Liver (tissue), 9 donors: ENCODE data around the gene IPP. TPM values are rescaled to one million over a fixed set of nuclear protein-coding genes. Genes with fewer than 3 reads are reported as not detected.

Source experiments
- DNase-seq: peaks from one replicate; pipeline ENCODE4 v3.0.0-alpha.2; 2017; ENCODE audit warnings: low spot score
- H3K27ac ChIP-seq, 2 donors: one replicate each; pipeline ENCODE4 v1.7.0; 2013; ENCODE audit warnings: inconsistent platforms in 2 of 2, low read length in 2 of 2, control low read depth in 1 of 2, low read depth in 1 of 2, mild to moderate bottlenecking in 1 of 2
- H3K27me3 ChIP-seq, 4 donors: one replicate each; pipeline versions ENCODE4 v1.6.1 to v1.7.0; 2013; ENCODE audit warnings: low read length in 3 of 4, inconsistent platforms in 1 of 4, mild to moderate bottlenecking in 1 of 4, moderate library complexity in 1 of 4; ENCODE audit not compliant: control insufficient read depth in 4 of 4, insufficient read depth in 4 of 4
- H3K36me3 ChIP-seq, 4 donors: one replicate each; pipeline versions ENCODE4 v1.6.1 to v1.7.0; 2013; ENCODE audit warnings: low read length in 3 of 4, mild to moderate bottlenecking in 3 of 4, low read depth in 1 of 4, moderate library complexity in 1 of 4; ENCODE audit not compliant: control insufficient read depth in 4 of 4, insufficient read depth in 3 of 4
- H3K4me1 ChIP-seq, 4 donors: one replicate each; pipeline versions ENCODE4 v1.6.1 to v1.7.0; 2013; ENCODE audit warnings: low read length in 3 of 4, mild to moderate bottlenecking in 3 of 4, moderate library complexity in 1 of 4; ENCODE audit not compliant: control insufficient read depth in 4 of 4, insufficient read depth in 4 of 4
- H3K4me3 ChIP-seq, 3 donors: one replicate each; pipeline versions ENCODE4 v1.6.1 to v1.7.0; 2013; ENCODE audit warnings: low read length in 3 of 3, control low read depth in 1 of 3, low read depth in 1 of 3, mild to moderate bottlenecking in 1 of 3
- H3K9ac ChIP-seq, 2 donors: one replicate each; pipeline ENCODE4 v1.7.0; 2013; ENCODE audit warnings: low read length in 2 of 2, mild to moderate bottlenecking in 2 of 2, moderate library complexity in 2 of 2, control low read depth in 1 of 2, low read depth in 1 of 2
- H3K9me3 ChIP-seq, 4 donors: one replicate each; pipeline versions ENCODE4 v1.6.1 to v1.7.0; 2013; ENCODE audit warnings: low read length in 3 of 4; ENCODE audit not compliant: control insufficient read depth in 4 of 4
- EGR1 ChIP-seq, 2 donors: IDR thresholded peaks; 2 replicates each; pipeline ENCODE4 v1.6.1; 2016 to 2018; ENCODE audit warnings: antibody characterized with exemption in 2 of 2, low read depth in 2 of 2
- FOXA1 ChIP-seq: IDR thresholded peaks from 2 replicates; pipeline ENCODE4 v1.6.1; 2016; ENCODE audit warnings: antibody characterized with exemption
- FOXA2 ChIP-seq: IDR thresholded peaks from 2 replicates; pipeline ENCODE4 v1.6.1; 2016; ENCODE audit warnings: antibody characterized with exemption
- GABPA ChIP-seq, 2 donors: IDR thresholded peaks in 1 of 2; conservative IDR thresholded peaks in 1 of 2; 2 replicates each; pipeline ENCODE4 v1.6.1; 2016; ENCODE audit warnings: antibody characterized with exemption in 2 of 2, mild to moderate bottlenecking in 1 of 2, moderate library complexity in 1 of 2
- HNF4A ChIP-seq, 2 donors: conservative IDR thresholded peaks; 2 replicates each; pipeline ENCODE4 v1.6.1; 2016; ENCODE audit warnings: antibody characterized with exemption in 2 of 2, mild to moderate bottlenecking in 2 of 2
- HNF4G ChIP-seq: IDR thresholded peaks from 2 replicates; pipeline ENCODE4 v1.6.1; 2016; ENCODE audit warnings: antibody characterized with exemption
- JUND ChIP-seq, 2 donors: IDR thresholded peaks; 2 replicates each; pipeline ENCODE4 v1.6.1; 2016; ENCODE audit warnings: antibody characterized with exemption in 2 of 2
- NR2F2 ChIP-seq: IDR thresholded peaks from 2 replicates; pipeline ENCODE4 v1.6.1; 2016; ENCODE audit warnings: antibody characterized with exemption
- RAD21 ChIP-seq, 2 donors: IDR thresholded peaks; 2 replicates each; pipeline ENCODE4 v1.6.1; 2016; ENCODE audit warnings: antibody characterized with exemption in 2 of 2, mild to moderate bottlenecking in 2 of 2
- RXRA ChIP-seq, 2 donors: IDR thresholded peaks; 2 replicates each; pipeline ENCODE4 v1.6.1; 2017 to 2018; ENCODE audit warnings: antibody characterized with exemption in 2 of 2, mild to moderate bottlenecking in 1 of 2
- SP1 ChIP-seq: IDR thresholded peaks from 2 replicates; pipeline ENCODE4 v1.6.1; 2018; ENCODE audit warnings: antibody characterized with exemption, mild to moderate bottlenecking
- TAF1 ChIP-seq: conservative IDR thresholded peaks from 2 replicates; pipeline ENCODE4 v1.6.1; 2016; ENCODE audit warnings: antibody characterized with exemption, mild to moderate bottlenecking
- YY1 ChIP-seq: IDR thresholded peaks from 2 replicates; pipeline ENCODE4 v1.6.1; 2016; ENCODE audit warnings: antibody characterized with exemption, mild to moderate bottlenecking
- WGBS: extraction: QIAGEN DNeasy Blood & Tissue Kit; methylation state at CpG from one replicate; pipeline ENCODE4 v1.1.7; 2013; 5-methylcytosine and 5-hydroxymethylcytosine counted together
- polyA plus RNA-seq, 2 donors: library from polyadenylated mRNA; stranded (reverse) in 1 of 2; unstranded in 1 of 2; fragments of 200-250 nt in 1 of 2; fragments of >200 nt in 1 of 2; fragmentation: Nextera tagmentation in 1 of 2; extraction: Ambion mirVana in 1 of 2; gene quantifications; one replicate each; pipeline versions ENCODE4 v1.2.1 to v1.2.3, GENCODE V29; 2013 to 2015
- total RNA-seq, 2 donors: library from RNA; depleted of rRNA; stranded (reverse); fragments of >200 nt; gene quantifications; one replicate each; pipeline ENCODE4 v1.2.3, GENCODE V29; 2014
- TF ChIP-seq, protein P1 (sequence below): IDR thresholded peaks from 2 replicates; pipeline ENCODE4 v1.6.1; 2016; ENCODE audit warnings: antibody characterized with exemption
- TF ChIP-seq, protein P2 (sequence below): IDR thresholded peaks from 2 replicates; pipeline ENCODE4 v1.6.1; 2016; ENCODE audit warnings: antibody characterized with exemption, mild to moderate bottlenecking
- TF ChIP-seq, protein P3 (sequence below): IDR thresholded peaks from 2 replicates; pipeline ENCODE4 v1.6.1; 2016; ENCODE audit warnings: antibody characterized with exemption
- TF ChIP-seq, protein P4 (sequence below): fragments of 150-350 bp; IDR thresholded peaks from 2 replicates; pipeline ENCODE4 v1.5.1; 2017; ENCODE audit warnings: improper control_type of control experiment, low read depth, low read length; ENCODE audit not compliant: missing input control
- TF ChIP-seq, protein P5 (sequence below): IDR thresholded peaks from 2 replicates; pipeline ENCODE4 v1.6.1; 2016; ENCODE audit warnings: antibody characterized with exemption
- donor health status: healthy.
- donor health status: healthy.
- donor health status: healthy.
- donor health status: healthy.
- donor health status: healthy.

Gene IPP
- total and polyA plus RNA-seq, 4 donors = 2.7 to 6.7 (median 5.5) TPM

DNA sequence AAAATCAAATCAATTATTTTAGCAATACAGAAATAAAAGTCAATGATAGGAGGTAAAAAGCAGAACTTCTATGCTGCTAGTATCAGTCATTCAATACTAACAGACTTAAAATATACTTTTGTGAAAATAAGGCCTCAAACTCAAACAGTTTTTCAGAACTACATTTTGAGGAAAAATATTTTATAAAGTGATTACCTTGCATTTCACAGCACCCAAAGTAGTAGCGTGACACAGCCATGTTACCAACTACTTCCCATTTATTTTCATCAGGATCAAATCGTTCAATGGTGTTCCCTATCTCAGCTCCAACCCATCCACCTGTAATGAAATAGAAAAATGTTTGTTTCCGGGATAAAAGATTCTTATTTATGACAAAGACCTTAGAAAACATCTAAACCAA, 33.8 kb downstream of the IPP start:
- peaks cover under 1 to 12% (median 3%) of the 10 kb centered on the region in 4 donors for H3K36me3 ChIP-seq

More for the DNA sequence above, 33.8 kb downstream of the IPP start:
- no peaks in the 10 kb centered on the region for H3K4me1 ChIP-seq
- no peaks in the 10 kb centered on the region for H3K27me3 ChIP-seq
- no peak overlapping the region for H3K4me3 ChIP-seq
- H3K27ac ChIP-seq = no peak overlapping the region
- WGBS = 93% methylated on average over 3 of the region's 3 CpGs
- no peak overlapping the region for H3K9ac ChIP-seq
- H3K9me3 ChIP-seq = no peaks in the 10 kb centered on the region
- TF ChIP-seq, protein P1, sequence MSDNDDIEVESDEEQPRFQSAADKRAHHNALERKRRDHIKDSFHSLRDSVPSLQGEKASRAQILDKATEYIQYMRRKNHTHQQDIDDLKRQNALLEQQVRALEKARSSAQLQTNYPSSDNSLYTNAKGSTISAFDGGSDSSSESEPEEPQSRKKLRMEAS = no peak
- TF ChIP-seq FOXA1 (no peak), SP1 (no peak), HNF4G (no peak), YY1 (no peak), RAD21 (IDR thresholded peaks at IDR 0.05) (no peak), NR2F2 (no peak), EGR1 (IDR thresholded peaks at IDR 0.05; ENCODE audit: low read depth in 2 of 2) (no peak), HNF4A (conservative IDR thresholded peaks at IDR 0.05) (no peak), GABPA (IDR thresholded peaks at IDR 0.05 in 1 of 2, conservative IDR thresholded peaks at IDR 0.05 in 1 of 2) (no peak), JUND (IDR thresholded peaks at IDR 0.05) (no peak), RXRA (IDR thresholded peaks at IDR 0.05) (no peak), FOXA2 (no peak), TAF1 (no peak)
- TF ChIP-seq, protein P2, sequence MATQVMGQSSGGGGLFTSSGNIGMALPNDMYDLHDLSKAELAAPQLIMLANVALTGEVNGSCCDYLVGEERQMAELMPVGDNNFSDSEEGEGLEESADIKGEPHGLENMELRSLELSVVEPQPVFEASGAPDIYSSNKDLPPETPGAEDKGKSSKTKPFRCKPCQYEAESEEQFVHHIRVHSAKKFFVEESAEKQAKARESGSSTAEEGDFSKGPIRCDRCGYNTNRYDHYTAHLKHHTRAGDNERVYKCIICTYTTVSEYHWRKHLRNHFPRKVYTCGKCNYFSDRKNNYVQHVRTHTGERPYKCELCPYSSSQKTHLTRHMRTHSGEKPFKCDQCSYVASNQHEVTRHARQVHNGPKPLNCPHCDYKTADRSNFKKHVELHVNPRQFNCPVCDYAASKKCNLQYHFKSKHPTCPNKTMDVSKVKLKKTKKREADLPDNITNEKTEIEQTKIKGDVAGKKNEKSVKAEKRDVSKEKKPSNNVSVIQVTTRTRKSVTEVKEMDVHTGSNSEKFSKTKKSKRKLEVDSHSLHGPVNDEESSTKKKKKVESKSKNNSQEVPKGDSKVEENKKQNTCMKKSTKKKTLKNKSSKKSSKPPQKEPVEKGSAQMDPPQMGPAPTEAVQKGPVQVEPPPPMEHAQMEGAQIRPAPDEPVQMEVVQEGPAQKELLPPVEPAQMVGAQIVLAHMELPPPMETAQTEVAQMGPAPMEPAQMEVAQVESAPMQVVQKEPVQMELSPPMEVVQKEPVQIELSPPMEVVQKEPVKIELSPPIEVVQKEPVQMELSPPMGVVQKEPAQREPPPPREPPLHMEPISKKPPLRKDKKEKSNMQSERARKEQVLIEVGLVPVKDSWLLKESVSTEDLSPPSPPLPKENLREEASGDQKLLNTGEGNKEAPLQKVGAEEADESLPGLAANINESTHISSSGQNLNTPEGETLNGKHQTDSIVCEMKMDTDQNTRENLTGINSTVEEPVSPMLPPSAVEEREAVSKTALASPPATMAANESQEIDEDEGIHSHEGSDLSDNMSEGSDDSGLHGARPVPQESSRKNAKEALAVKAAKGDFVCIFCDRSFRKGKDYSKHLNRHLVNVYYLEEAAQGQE = no peak
- TF ChIP-seq, protein P3, sequence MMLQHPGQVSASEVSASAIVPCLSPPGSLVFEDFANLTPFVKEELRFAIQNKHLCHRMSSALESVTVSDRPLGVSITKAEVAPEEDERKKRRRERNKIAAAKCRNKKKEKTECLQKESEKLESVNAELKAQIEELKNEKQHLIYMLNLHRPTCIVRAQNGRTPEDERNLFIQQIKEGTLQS = no peak
- TF ChIP-seq, protein P4, sequence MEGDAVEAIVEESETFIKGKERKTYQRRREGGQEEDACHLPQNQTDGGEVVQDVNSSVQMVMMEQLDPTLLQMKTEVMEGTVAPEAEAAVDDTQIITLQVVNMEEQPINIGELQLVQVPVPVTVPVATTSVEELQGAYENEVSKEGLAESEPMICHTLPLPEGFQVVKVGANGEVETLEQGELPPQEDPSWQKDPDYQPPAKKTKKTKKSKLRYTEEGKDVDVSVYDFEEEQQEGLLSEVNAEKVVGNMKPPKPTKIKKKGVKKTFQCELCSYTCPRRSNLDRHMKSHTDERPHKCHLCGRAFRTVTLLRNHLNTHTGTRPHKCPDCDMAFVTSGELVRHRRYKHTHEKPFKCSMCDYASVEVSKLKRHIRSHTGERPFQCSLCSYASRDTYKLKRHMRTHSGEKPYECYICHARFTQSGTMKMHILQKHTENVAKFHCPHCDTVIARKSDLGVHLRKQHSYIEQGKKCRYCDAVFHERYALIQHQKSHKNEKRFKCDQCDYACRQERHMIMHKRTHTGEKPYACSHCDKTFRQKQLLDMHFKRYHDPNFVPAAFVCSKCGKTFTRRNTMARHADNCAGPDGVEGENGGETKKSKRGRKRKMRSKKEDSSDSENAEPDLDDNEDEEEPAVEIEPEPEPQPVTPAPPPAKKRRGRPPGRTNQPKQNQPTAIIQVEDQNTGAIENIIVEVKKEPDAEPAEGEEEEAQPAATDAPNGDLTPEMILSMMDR = no peak
- TF ChIP-seq, protein P5, sequence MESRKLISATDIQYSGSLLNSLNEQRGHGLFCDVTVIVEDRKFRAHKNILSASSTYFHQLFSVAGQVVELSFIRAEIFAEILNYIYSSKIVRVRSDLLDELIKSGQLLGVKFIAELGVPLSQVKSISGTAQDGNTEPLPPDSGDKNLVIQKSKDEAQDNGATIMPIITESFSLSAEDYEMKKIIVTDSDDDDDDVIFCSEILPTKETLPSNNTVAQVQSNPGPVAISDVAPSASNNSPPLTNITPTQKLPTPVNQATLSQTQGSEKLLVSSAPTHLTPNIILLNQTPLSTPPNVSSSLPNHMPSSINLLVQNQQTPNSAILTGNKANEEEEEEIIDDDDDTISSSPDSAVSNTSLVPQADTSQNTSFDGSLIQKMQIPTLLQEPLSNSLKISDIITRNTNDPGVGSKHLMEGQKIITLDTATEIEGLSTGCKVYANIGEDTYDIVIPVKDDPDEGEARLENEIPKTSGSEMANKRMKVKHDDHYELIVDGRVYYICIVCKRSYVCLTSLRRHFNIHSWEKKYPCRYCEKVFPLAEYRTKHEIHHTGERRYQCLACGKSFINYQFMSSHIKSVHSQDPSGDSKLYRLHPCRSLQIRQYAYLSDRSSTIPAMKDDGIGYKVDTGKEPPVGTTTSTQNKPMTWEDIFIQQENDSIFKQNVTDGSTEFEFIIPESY = no peak
- DNase-seq = no peak
